Lower leg skin (tissue), 3 donors: ENCODE measurements around the gene C8G.

Experiments used
- CTCF ChIP-seq, 3 donors: fragments of 450-650 bp; IDR thresholded peaks; one replicate each; pipeline ENCODE4 v1.5.1; 2016; ENCODE audit warnings: antibody characterized with exemption in 3 of 3, mild to moderate bottlenecking in 3 of 3, moderate library complexity in 2 of 3
- POLR2A ChIP-seq, 2 donors: fragments of 450-650 bp; IDR thresholded peaks; one replicate each; pipeline ENCODE4 v1.6.1; 2016 to 2017; ENCODE audit warnings: antibody characterized with exemption in 2 of 2, mild to moderate bottlenecking in 1 of 2, moderate library complexity in 1 of 2

DNA sequence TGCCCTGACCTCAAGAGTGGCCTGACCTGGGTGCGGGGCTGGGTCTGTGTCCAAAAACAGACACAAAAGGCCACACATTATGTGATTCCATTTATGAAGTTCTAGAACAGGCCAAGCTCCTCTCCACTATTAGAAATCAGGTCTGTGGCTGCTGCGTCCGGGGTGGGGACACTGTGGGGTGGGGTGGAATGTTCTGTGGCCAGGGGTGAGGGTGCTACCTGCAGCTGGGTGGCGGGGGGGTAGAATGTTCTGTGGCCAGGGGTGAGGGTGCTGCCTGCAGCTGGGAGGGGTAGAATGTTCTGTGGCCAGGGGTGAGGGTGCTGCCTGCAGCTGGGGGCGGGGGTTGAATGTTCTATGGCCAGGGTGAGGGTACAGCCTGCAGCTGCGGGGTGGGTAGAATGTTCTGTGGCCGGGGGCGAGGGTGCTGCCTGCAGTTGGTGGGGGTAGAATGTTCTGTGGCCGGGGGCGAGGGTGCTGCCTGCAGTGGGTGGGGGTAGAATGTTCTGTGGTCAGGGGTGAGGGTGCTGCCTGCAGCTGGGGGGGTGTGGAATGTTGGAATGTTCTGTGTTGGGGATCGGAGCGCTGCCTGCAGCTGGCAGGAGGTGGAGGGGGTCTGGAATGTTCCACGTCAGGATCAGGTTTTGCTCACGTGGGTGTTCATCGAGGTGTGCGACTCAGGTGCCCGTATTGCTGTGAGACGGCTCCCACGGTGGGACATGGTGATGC is 15.3 kb downstream of the C8G start:
- no peak for TF ChIP-seq CTCF (IDR thresholded peaks at IDR 0.05)
- no peak for TF ChIP-seq POLR2A (IDR thresholded peaks at IDR 0.05)
